Tibial nerve (tissue), 4 donors: Measurements from ENCODE around the gene INCA1. TPM values are rescaled to one million over a fixed set of nuclear protein-coding genes. Genes with fewer than 3 reads are reported as not detected.

Experiments used
- DNase-seq, 2 donors: peaks; one replicate each; pipeline ENCODE4 v3.0.0-alpha.2; 2019; ENCODE audit warnings: low spot score in 2 of 2
- H3K27ac ChIP-seq, 4 donors: fragments of 200-600 bp; sonication (generic) in 3 of 4; one replicate each; pipeline ENCODE4 v1.5.1; 2017 to 2019; ENCODE audit warnings: mild to moderate bottlenecking in 1 of 4
- H3K27me3 ChIP-seq, 2 donors: fragments of 200-600 bp; sonication (generic) in 1 of 2; one replicate each; pipeline versions ENCODE4 v1.5.1 to v1.6.0; 2017 to 2019
- H3K36me3 ChIP-seq, 3 donors: fragments of 200-600 bp; sonication (generic); one replicate each; pipeline ENCODE4 v1.5.1; 2018 to 2019
- H3K4me1 ChIP-seq, 4 donors: fragments of 200-600 bp; sonication (generic) in 3 of 4; one replicate each; pipeline ENCODE4 v1.5.1; 2017 to 2019
- H3K4me3 ChIP-seq, 4 donors: fragments of 200-600 bp; sonication (generic) in 3 of 4; one replicate each; pipeline ENCODE4 v1.5.1; 2017 to 2019; ENCODE audit warnings: mild to moderate bottlenecking in 1 of 4, moderate library complexity in 1 of 4
- H3K9me3 ChIP-seq, 4 donors: fragments of 200-600 bp; sonication (generic) in 3 of 4; one replicate each; pipeline ENCODE4 v1.5.1; 2017 to 2019
- CTCF ChIP-seq, 5 experiments: fragments of 200-600 bp in 3 of 5; fragments of 450-650 bp in 2 of 5; sonication (generic) in 3 of 5; IDR thresholded peaks; one replicate each; pipeline ENCODE4 v1.5.1; 2016 to 2019; ENCODE audit warnings: antibody characterized with exemption in 5 of 5, mild to moderate bottlenecking in 3 of 5, moderate library complexity in 2 of 5
- EP300 ChIP-seq, 2 donors: sonication (generic); formaldehyde crosslinking; IDR thresholded peaks; one replicate each; pipeline ENCODE4 v1.6.1; 2017; ENCODE audit warnings: antibody characterized with exemption in 2 of 2, mild to moderate bottlenecking in 1 of 2
- POLR2A ChIP-seq, 2 donors: fragments of 450-650 bp; IDR thresholded peaks; one replicate each; pipeline ENCODE4 v1.6.1; 2017; ENCODE audit warnings: antibody characterized with exemption in 2 of 2, mild to moderate bottlenecking in 2 of 2, moderate library complexity in 2 of 2
- WGBS, 2 donors: methylation state at CpG; one replicate each; pipeline ENCODE4 v1.1.5; 2018; 5-methylcytosine and 5-hydroxymethylcytosine counted together
- total RNA-seq, 4 donors: library from RNA; depleted of rRNA; stranded (reverse); fragments of >200 nt; gene quantifications; one replicate each; pipeline ENCODE4 v1.1.0, GENCODE V29; 2016

Gene INCA1
- total RNA-seq, 4 donors from 2014 or later: 1.2 to 1.8 (median 1.7) TPM

- Histone ChIP-seq H3K36me3 (peaks cover 5 to 96% (median 23%) of the 10 kb centered on the region in 3 donors), H3K9me3 (no peaks in the 10 kb centered on the region), H3K4me3 (no peak overlapping the region), H3K27me3 (no peaks in the 10 kb centered on the region), H3K4me1 (peaks cover 0 to 22% (median 4%) of the 10 kb centered on the region in 4 donors), H3K27ac (peak overlapping the region in 1 of 4 donors; percentile 4)
- WGBS, 2 donors: 81 to 85% methylated on average over 9 of the region's 9 CpGs
- DNase-seq: no peak
- TF ChIP-seq EP300 (IDR thresholded peaks at IDR 0.05) (no peak), POLR2A (IDR thresholded peaks at IDR 0.05) (no peak), CTCF (IDR thresholded peaks at IDR 0.05) (no peak)
Observed at GRCh38 chr17:4974115-4974670, 23.1 kb downstream of the INCA1 start.

GRCh38 chr17:4973256-4974114 is 23.8 kb downstream of the INCA1 start:
- Histone ChIP-seq H3K27me3 (no peaks in the 10 kb centered on the region), H3K27ac (peak overlapping the region in 1 of 4 donors; percentile 4), H3K36me3 (peaks cover 5 to 89% (median 23%) of the 10 kb centered on the region in 3 donors), H3K4me1 (peaks cover 0 to 28% (median 10%) of the 10 kb centered on the region in 4 donors), H3K4me3 (no peak overlapping the region), H3K9me3 (no peaks in the 10 kb centered on the region)
- TF ChIP-seq POLR2A (IDR thresholded peaks at IDR 0.05): no peak
- no peak for TF ChIP-seq CTCF (IDR thresholded peaks at IDR 0.05)
- no peak for TF ChIP-seq EP300 (IDR thresholded peaks at IDR 0.05)
- DNase-seq: no peak
- 85 to 86% methylated on average over 10 of the region's 10 CpGs for WGBS, 2 donors

GRCh38 chr17:4972752-4973151 is 24.6 kb downstream of the INCA1 start:
- TF ChIP-seq EP300 (IDR thresholded peaks at IDR 0.05) (no peak), POLR2A (IDR thresholded peaks at IDR 0.05) (no peak)
- no peak for DNase-seq
- WGBS, 2 donors: 72 to 77% methylated on average over 11 to 12 of the region's 12 CpGs
- H3K27me3 ChIP-seq: no peaks in the 10 kb centered on the region
- H3K27ac ChIP-seq: peak overlapping the region in 2 of 4 donors; percentile 36 to 48
- H3K9me3 ChIP-seq: no peaks in the 10 kb centered on the region
- peaks cover 0 to 30% (median 14%) of the 10 kb centered on the region in 4 donors for H3K4me1 ChIP-seq
- H3K4me3 ChIP-seq: no peak overlapping the region
- H3K36me3 ChIP-seq: peaks cover 4 to 82% (median 19%) of the 10 kb centered on the region in 3 donors

- peaks cover 0 to 30% (median 14%) of the 10 kb centered on the region in 4 donors for H3K4me1 ChIP-seq
- H3K36me3 ChIP-seq: peaks cover 4 to 78% (median 19%) of the 10 kb centered on the region in 3 donors
- TF ChIP-seq EP300 (IDR thresholded peaks at IDR 0.05) (no peak), POLR2A (IDR thresholded peaks at IDR 0.05) (no peak), CTCF (IDR thresholded peaks at IDR 0.05) (no peak)
- no peaks in the 10 kb centered on the region for H3K27me3 ChIP-seq
- peak overlapping the region in 2 of 4 donors; percentile 36 to 48 for H3K27ac ChIP-seq
- no peaks in the 10 kb centered on the region for H3K9me3 ChIP-seq
- 89 to 92% methylated on average over 12 of the region's 12 CpGs for WGBS, 2 donors
- no peak for DNase-seq
- no peak overlapping the region for H3K4me3 ChIP-seq
Observed at GRCh38 chr17:4972322-4972721, 25.0 kb downstream of the INCA1 start.

GRCh38 chr17:4971826-4972225 is 25.5 kb downstream of the INCA1 start:
- Histone ChIP-seq H3K27ac (peak overlapping the region in 1 of 4 donors; percentile 48), H3K36me3 (peaks cover 4 to 73% (median 19%) of the 10 kb centered on the region in 3 donors), H3K4me3 (no peak overlapping the region), H3K27me3 (no peaks in the 10 kb centered on the region), H3K9me3 (no peaks in the 10 kb centered on the region), H3K4me1 (peaks cover 0 to 30% (median 14%) of the 10 kb centered on the region in 4 donors)
- WGBS, 2 donors: 85 to 86% methylated on average over 6 of the region's 6 CpGs
- TF ChIP-seq POLR2A (IDR thresholded peaks at IDR 0.05) (no peak), CTCF (IDR thresholded peaks at IDR 0.05) (no peak), EP300 (IDR thresholded peaks at IDR 0.05) (no peak)
- DNase-seq: no peak
